ENCODE measurements around the gene ZNF486.

DNA sequence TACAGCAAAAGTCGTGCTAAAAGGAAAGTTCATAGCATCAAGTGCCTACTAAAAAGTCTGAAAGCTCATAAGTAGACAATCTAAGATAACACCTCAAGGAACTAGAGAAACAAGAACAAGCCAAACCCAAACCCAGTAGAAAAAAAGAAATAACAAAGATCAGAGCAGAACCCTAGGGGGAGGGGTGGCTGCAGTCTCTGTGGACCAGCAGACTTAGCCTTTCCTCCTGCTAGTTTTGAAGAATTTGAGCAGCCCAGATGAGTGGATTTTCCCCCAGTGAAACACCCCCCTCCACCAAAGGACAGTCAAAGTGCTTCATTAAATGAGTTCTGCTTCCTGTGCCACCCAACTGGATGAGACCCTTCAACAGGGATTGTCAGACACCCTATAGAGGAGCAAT is 2.6 kb upstream of the ZNF486 start:
- TF ChIP-seq, protein P1, sequence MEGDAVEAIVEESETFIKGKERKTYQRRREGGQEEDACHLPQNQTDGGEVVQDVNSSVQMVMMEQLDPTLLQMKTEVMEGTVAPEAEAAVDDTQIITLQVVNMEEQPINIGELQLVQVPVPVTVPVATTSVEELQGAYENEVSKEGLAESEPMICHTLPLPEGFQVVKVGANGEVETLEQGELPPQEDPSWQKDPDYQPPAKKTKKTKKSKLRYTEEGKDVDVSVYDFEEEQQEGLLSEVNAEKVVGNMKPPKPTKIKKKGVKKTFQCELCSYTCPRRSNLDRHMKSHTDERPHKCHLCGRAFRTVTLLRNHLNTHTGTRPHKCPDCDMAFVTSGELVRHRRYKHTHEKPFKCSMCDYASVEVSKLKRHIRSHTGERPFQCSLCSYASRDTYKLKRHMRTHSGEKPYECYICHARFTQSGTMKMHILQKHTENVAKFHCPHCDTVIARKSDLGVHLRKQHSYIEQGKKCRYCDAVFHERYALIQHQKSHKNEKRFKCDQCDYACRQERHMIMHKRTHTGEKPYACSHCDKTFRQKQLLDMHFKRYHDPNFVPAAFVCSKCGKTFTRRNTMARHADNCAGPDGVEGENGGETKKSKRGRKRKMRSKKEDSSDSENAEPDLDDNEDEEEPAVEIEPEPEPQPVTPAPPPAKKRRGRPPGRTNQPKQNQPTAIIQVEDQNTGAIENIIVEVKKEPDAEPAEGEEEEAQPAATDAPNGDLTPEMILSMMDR (conservative IDR thresholded peaks at IDR 0.05) = no peak
- no peak for TF ChIP-seq ZFX (IDR thresholded peaks at IDR 0.05)

Measured in C4-2B (cell line).